CD14-positive monocyte (primary cell): Measurements from ENCODE around the gene MVB12B. TPM values are rescaled to one million over a fixed set of nuclear protein-coding genes. Genes with fewer than 3 reads are reported as not detected.
A peak's percentile ranks its signal among the peaks of the same experiment; 100 is the strongest.

Experiments used
- DNase-seq, 3 donors: peaks; one replicate each; pipeline ENCODE4 v3.0.0-alpha.2; 2011 to 2022
- H2AFZ ChIP-seq: 2 replicates; pipeline ENCODE4 v1.6.0; 2012; ENCODE audit warnings: mild to moderate bottlenecking, low read depth, low read length, inconsistent platforms; ENCODE audit not compliant: insufficient read depth, poor library complexity, severe bottlenecking
- H3K27ac ChIP-seq, 2 donors: 1 replicate in 1 of 2; 2 replicates in 1 of 2; pipeline ENCODE4 v1.5.1; 2012 to 2013; ENCODE audit warnings: low read length in 2 of 2, control low read depth in 1 of 2, inconsistent platforms in 1 of 2, low read depth in 1 of 2, mild to moderate bottlenecking in 1 of 2
- H3K27me3 ChIP-seq, 2 donors: one replicate each; pipeline versions ENCODE4 v1.6.0 to v1.6.1; 2011 to 2013; ENCODE audit warnings: low read length in 2 of 2; ENCODE audit not compliant: control insufficient read depth in 2 of 2, insufficient read depth in 2 of 2
- H3K36me3 ChIP-seq, 2 donors: replicated peaks in 1 of 2; 1 replicate in 1 of 2; 2 replicates in 1 of 2; pipeline versions ENCODE4 v1.5.1 to v1.6.1; 2012 to 2013; ENCODE audit warnings: low read length in 2 of 2, control low read depth in 1 of 2, inconsistent platforms in 1 of 2, mild to moderate bottlenecking in 1 of 2; ENCODE audit not compliant: insufficient read depth in 2 of 2, control insufficient read depth in 1 of 2
- H3K4me1 ChIP-seq, 2 donors: 1 replicate in 1 of 2; 2 replicates in 1 of 2; pipeline versions ENCODE4 v1.5.1 to v1.6.1; 2012 to 2013; ENCODE audit warnings: low read length in 2 of 2, control low read depth in 1 of 2, inconsistent platforms in 1 of 2, mild to moderate bottlenecking in 1 of 2, moderate library complexity in 1 of 2; ENCODE audit not compliant: insufficient read depth in 2 of 2, control insufficient read depth in 1 of 2
- H3K4me2 ChIP-seq: replicated peaks from 2 replicates; pipeline ENCODE3; 2012; ENCODE audit warnings: low read length, moderate library complexity, mild to moderate bottlenecking; ENCODE audit not compliant: poor library complexity, severe bottlenecking; ENCODE audit errors: extremely low read depth
- H3K4me3 ChIP-seq, 3 experiments: fragments of 200-600 bp in 1 of 3; sonication (generic) in 1 of 3; replicated peaks in 1 of 3; 1 replicate in 2 of 3; 2 replicates in 1 of 3; pipeline ENCODE4 v1.5.1; 2011 to 2013; ENCODE audit warnings: low read length in 3 of 3, mild to moderate bottlenecking in 3 of 3, control low read depth in 2 of 3, low read depth in 2 of 3, inconsistent platforms in 1 of 3, moderate library complexity in 1 of 3
- H3K79me2 ChIP-seq: 2 replicates; pipeline ENCODE4 v1.6.0; 2012; ENCODE audit warnings: mild to moderate bottlenecking, control low read depth, inconsistent platforms, low read length, moderate library complexity; ENCODE audit not compliant: insufficient read depth
- H3K9ac ChIP-seq: 2 replicates; pipeline ENCODE4 v1.6.0; 2017; ENCODE audit warnings: low read length, mild to moderate bottlenecking; ENCODE audit not compliant: insufficient read depth, poor library complexity, severe bottlenecking
- H3K9me3 ChIP-seq, 2 donors: replicated peaks in 1 of 2; 1 replicate in 1 of 2; 2 replicates in 1 of 2; pipeline versions ENCODE4 v1.5.1 to v1.6.1; 2012 to 2013; ENCODE audit warnings: low read length in 2 of 2, control low read depth in 1 of 2; ENCODE audit not compliant: control insufficient read depth in 1 of 2, insufficient read depth in 1 of 2
- H4K20me1 ChIP-seq: 2 replicates; pipeline ENCODE4 v1.6.0; 2012; ENCODE audit warnings: mild to moderate bottlenecking, low read length, control low read depth, moderate library complexity; ENCODE audit not compliant: insufficient read depth
- H3K27ac Mint-ChIP-seq, 7 donors: one replicate each; pipeline ENCODE4 v1.8.0; 2020; ENCODE audit warnings: mild to moderate bottlenecking in 7 of 7, mixed read lengths in 7 of 7, moderate library complexity in 6 of 7, inconsistent platforms in 2 of 7
- H3K27me3 Mint-ChIP-seq, 3 donors: one replicate each; pipeline ENCODE4 v1.8.0; 2021 to 2022; ENCODE audit warnings: low read depth in 3 of 3, mild to moderate bottlenecking in 3 of 3, mixed read lengths in 3 of 3, moderate library complexity in 3 of 3, inconsistent platforms in 1 of 3
- H3K36me3 Mint-ChIP-seq, 2 donors: one replicate each; pipeline ENCODE4 v1.8.0; 2020; ENCODE audit warnings: mixed read lengths in 2 of 2, inconsistent platforms in 1 of 2, mild to moderate bottlenecking in 1 of 2
- H3K4me1 Mint-ChIP-seq: one replicate; pipeline ENCODE4 v1.8.0; 2020; ENCODE audit warnings: mild to moderate bottlenecking, mixed read lengths
- H3K4me3 Mint-ChIP-seq, 2 donors: one replicate each; pipeline ENCODE4 v1.8.0; 2020; ENCODE audit warnings: mild to moderate bottlenecking in 2 of 2, mixed read lengths in 2 of 2, moderate library complexity in 1 of 2
- H3K9me3 Mint-ChIP-seq, 7 donors: one replicate each; pipeline ENCODE4 v1.8.0; 2020 to 2022; ENCODE audit warnings: mixed read lengths in 7 of 7, mild to moderate bottlenecking in 6 of 7, moderate library complexity in 6 of 7, inconsistent platforms in 2 of 7
- WGBS: methylation state at CpG from one replicate; pipeline ENCODE4 v1.1.5; 2013; ENCODE audit warnings: missing lambda C conversion rate; ENCODE audit not compliant: insufficient coverage; 5-methylcytosine and 5-hydroxymethylcytosine counted together
- intact Hi-C, 2 donors: fragments of 100-400 bp; cut with micrococcal nuclease; formaldehyde crosslinking; loops; one replicate each; pipeline versions ENCODE4 v1.15.0 to v1.15.1; 2023
- polyA plus RNA-seq, 3 donors: library from polyadenylated mRNA; depleted of rRNA in 1 of 3; unstranded in 2 of 3; stranded (reverse) in 1 of 3; fragments of 300-500 nt in 2 of 3; fragments of >200 nt in 1 of 3; fragmentation: Illumina TruSeq in 2 of 3; gene quantifications; 1 replicate in 2 of 3; 2 replicates in 1 of 3; pipeline ENCODE4 v1.2.3, GENCODE V29; 2012 to 2021
- TF ChIP-seq, protein P1 (sequence below): fragments of 200-600 bp; IDR thresholded peaks from one replicate; pipeline ENCODE4 v1.8.0; 2022; ENCODE audit warnings: antibody characterized with exemption, mild to moderate bottlenecking

The MVB12B gene
- polyA plus RNA-seq, 3 donors = 2.8 to 8.1 (median 3.5) TPM

DNA sequence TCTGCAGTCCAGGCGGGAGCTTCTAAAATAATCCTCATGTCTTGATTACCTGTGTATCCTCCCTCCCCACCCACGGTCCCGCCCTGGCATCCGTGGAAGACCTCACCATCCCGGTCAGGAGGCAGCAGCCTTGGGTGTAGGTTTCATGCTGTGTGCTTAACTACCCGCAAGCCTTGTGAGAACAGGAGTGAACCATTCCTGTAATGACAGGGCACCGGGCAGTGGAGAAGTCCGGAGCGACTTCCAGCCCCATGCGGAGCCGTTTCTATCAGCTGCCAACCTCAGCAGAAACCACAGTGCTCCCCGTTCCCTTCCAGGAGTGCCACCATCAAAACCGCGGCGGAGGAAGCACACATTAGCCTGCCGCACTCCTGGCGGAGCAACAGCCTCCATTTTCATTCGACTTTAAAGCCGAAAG lies 163.6 kb downstream of the MVB12B start:
- Mint-ChIP-seq H3K4me3 (peak overlapping the region; percentile 66 to 83), H3K9me3 (no peaks in the 10 kb centered on the region), H3K27ac (no peak overlapping the region), H3K4me1 (peaks cover 42% of the 10 kb centered on the region), H3K36me3 (peaks cover 14 to 35% of the 10 kb centered on the region in 2 donors), H3K27me3 (no peaks in the 10 kb centered on the region)
- peaks cover 0 to 7% of the 10 kb centered on the region in 2 donors for H3K36me3 ChIP-seq
- intact Hi-C loops = loop anchor here (5.0 to 10.0 kb wide), 5 partner anchors 93 to 1085 kb away; no protein-coding TSS in a partner anchor
- WGBS = 5% methylated on average over 8 of the region's 19 CpGs
- peak in 1 of 3 donors; percentile 29 for DNase-seq
- no peaks in the 10 kb centered on the region for H4K20me1 ChIP-seq
- H3K79me2 ChIP-seq = no peaks in the 10 kb centered on the region
- H3K9ac ChIP-seq = no peak overlapping the region
- H3K4me1 ChIP-seq = peaks cover 33% of the 10 kb centered on the region in 2 donors
- H2AFZ ChIP-seq = peak overlapping the region; percentile 70
- no peak overlapping the region for H3K27ac ChIP-seq
- no peaks in the 10 kb centered on the region for H3K9me3 ChIP-seq
- TF ChIP-seq, protein P1, sequence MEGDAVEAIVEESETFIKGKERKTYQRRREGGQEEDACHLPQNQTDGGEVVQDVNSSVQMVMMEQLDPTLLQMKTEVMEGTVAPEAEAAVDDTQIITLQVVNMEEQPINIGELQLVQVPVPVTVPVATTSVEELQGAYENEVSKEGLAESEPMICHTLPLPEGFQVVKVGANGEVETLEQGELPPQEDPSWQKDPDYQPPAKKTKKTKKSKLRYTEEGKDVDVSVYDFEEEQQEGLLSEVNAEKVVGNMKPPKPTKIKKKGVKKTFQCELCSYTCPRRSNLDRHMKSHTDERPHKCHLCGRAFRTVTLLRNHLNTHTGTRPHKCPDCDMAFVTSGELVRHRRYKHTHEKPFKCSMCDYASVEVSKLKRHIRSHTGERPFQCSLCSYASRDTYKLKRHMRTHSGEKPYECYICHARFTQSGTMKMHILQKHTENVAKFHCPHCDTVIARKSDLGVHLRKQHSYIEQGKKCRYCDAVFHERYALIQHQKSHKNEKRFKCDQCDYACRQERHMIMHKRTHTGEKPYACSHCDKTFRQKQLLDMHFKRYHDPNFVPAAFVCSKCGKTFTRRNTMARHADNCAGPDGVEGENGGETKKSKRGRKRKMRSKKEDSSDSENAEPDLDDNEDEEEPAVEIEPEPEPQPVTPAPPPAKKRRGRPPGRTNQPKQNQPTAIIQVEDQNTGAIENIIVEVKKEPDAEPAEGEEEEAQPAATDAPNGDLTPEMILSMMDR = no peak
- H3K4me2 ChIP-seq = peak overlapping the region; percentile 63
- no peaks in the 10 kb centered on the region for H3K27me3 ChIP-seq
- peak overlapping the region in 2 of 3 experiments; percentile 8 to 64 for H3K4me3 ChIP-seq

DNA sequence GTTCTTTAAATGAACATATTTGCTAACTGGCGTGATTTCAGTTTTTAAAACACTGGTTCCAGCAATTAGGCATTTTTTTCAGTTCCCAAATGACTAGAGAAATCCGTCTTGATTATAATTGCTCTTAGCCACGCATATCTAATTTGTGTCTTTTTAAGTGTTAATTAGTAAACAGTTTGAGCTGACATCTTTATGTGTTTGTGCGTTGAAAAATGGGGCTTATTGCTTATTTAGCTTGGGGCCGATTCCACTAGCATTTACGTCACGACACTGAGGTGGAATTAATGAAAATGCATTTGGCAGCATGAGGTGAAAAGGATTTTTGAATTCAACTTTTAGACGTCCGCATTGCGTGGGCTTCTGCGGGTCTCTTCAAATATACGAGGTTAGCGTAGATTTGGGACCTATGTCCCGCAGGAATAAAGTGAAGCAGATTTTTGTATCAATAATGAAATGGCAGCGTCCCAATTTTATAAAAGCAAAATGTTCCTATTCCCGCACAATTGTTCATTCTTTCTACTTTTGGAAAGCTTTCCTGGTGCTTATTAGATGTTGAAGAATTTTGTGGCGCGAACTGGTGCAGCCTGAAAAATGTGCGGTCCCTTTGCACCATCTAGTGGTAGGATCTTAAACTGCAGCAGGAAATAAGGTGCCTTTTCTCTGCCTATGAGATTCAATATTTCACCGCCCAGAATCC lies 164.4 kb downstream of the MVB12B start:
- peak; percentile 53 to 68 (median 61) for DNase-seq
- Mint-ChIP-seq H3K36me3 (peaks cover 16 to 38% of the 10 kb centered on the region in 2 donors), H3K9me3 (no peaks in the 10 kb centered on the region), H3K27me3 (no peaks in the 10 kb centered on the region), H3K4me3 (peak overlapping the region in 1 of 2 donors; percentile 83), H3K27ac (no peak overlapping the region), H3K4me1 (peaks cover 42% of the 10 kb centered on the region)
- Histone ChIP-seq H3K9me3 (no peaks in the 10 kb centered on the region), H3K4me1 (peaks cover 33% of the 10 kb centered on the region in 2 donors), H3K27me3 (no peaks in the 10 kb centered on the region), H3K36me3 (peaks cover 0 to 7% of the 10 kb centered on the region in 2 donors), H2AFZ (no peak overlapping the region), H4K20me1 (no peaks in the 10 kb centered on the region), H3K27ac (no peak overlapping the region), H3K4me3 (peak overlapping the region in 1 of 3 experiments; percentile 64), H3K9ac (no peak overlapping the region), H3K4me2 (peak overlapping the region; percentile 63), H3K79me2 (no peaks in the 10 kb centered on the region)
- intact Hi-C loops = loop anchor here (5.0 to 10.0 kb wide), 5 partner anchors 94 to 1086 kb away; no protein-coding TSS in a partner anchor
- 72% methylated on average over 15 of the region's 20 CpGs for WGBS
- TF ChIP-seq, protein P1 = peak; percentile 90
